Activated gamma-delta T cell treated with anti-CD3 and anti-CD28 coated beads, Interleukin-2, amount 50 U/mL, for 16 hours (primary cell): ENCODE results near the gene MYO1D.
"Not testable (repeated sequence)": the region's sequence is repeated elsewhere in the genome, so short reads cannot be mapped to it uniquely, and the experiment has no call there.

ENCODE experiments used
- DNase-seq: peaks from one replicate; pipeline ENCODE4 v3.0.0-alpha.2; 2020; ENCODE audit warnings: low read depth

Gene MYO1D

DNA sequence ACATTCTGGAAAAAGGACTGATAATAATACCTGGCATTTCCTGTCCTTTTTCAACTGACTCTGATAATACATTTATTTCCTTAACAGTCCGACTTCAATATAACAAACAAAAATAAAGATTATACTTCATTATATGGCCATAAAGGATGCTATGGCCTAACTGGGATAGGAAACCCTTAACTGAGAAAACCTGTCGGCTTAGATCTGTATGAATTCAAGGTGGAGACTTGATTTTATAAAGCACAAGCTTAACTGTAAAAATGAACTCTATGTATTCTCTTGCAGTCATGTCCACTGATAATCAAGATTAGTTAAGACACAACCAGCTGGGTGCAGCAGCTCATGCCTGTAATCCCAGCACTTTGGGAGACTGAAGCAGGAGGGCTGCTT is 102.2 kb downstream of the MYO1D start:
- no peak for DNase-seq

DNA sequence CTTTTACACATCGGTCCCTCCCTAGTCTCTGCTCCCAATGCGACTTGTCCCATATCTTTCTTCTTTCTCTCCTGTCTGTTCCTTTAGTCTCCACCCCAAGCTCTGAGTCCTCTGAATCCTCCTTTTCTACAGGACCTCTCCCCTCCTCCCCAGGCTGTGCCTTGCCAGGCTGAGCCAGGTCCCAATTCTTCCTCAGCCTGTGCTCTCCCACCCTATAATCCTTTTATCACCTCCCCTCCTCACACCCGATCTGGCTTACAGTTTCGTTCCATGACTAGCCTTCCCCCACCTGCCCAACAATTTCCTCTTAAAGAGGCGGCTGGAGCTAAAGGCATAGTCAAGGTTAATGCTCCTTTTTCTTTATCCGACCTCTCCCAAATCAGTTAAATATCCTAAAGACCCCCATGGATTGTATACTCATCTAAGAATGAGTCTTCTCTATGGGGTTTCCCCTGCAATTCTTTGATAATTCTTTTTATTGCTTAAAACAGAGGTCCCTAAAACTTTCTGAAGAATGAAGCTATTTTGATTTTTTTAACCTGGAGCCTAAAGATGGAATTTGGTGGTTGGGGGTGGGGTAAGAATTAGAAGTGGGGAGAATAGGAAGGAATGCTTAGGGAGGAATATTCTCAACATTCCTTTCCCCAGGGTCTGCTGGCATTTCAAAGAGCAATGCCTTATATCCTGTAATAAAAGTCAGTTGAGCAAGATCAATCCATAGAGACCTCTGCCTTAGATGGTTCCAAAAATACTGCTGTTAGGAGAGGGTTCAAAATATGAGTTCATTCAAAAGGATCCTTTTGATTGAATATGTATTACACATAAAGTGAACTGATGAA is 102.8 kb downstream of the MYO1D start:
- no peak for DNase-seq

- DNase-seq, result no peak
Measured at GRCh38 chr17:32772453-32773025, 104.4 kb downstream of the MYO1D start.

- DNase-seq, result no peak
Measured at GRCh38 chr17:32771396-32771795, 105.5 kb downstream of the MYO1D start.

GRCh38 chr17:32769846-32770245 is 107.1 kb downstream of the MYO1D start:
- DNase-seq, result no peak

- DNase-seq, result no peak
Measured at GRCh38 chr17:32763855-32764439, 113.0 kb downstream of the MYO1D start.

- no peak for DNase-seq
Measured at GRCh38 chr17:32759476-32759875, 117.4 kb downstream of the MYO1D start.

DNA sequence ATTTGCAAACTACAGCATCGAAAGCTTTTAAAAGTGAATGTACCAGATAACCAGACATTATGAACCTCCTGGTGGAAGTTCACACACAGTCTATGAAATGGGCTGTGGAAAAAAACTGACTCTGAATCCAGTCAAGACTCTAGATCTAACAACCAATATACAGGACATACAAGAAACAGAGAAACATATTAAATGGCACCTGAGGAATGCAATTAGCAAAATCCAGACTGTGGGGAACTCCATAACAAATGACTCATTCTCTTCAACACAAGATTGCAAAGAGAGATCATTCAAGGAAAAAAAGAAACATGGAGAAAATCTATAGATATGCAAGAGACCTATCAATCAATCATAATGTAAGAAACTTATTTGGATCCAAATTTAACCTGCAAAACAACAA is 119.0 kb downstream of the MYO1D start:
- DNase-seq, result no peak

GRCh38 chr17:32756696-32757095 is 120.2 kb downstream of the MYO1D start:
- DNase-seq, result no peak

- no peak for DNase-seq
Measured at GRCh38 chr17:32755045-32755805, 121.7 kb downstream of the MYO1D start.

DNA sequence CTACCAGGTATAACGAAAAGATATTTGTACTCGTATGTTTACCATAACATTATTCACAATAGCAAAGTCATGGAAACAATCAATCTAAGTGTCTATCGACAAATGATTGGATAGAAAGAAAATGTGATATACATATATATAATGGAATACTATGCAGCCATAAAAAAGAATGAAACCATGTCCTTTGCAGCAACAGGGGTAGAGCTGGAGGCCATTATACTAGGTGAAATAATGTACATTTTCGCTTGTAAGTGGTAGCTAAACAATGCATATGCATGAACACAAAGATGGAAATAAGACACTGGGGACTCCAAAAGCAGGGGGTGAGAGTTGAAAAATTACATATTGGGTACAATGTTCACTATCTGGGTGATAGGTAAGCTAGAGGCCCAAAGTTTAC is 124.0 kb downstream of the MYO1D start:
- no peak for DNase-seq

DNA sequence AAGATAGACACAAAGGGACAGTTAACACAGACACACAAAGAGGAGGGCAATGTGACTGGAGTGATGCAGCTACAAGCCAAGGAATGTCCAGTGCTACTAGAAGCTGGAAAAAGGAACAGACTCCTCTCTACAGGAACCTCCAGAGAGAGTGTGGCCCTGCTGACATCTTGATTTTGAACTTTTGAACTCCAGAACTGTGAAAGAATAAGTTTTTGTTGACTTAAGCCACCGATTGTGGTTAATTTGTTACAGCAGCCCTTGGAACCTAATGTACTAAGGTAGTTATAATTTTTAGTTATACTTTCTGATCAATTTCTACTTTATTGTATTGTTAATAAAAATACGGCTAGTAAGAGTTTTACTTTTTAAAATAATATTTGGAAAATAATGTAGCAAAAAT is 129.1 kb downstream of the MYO1D start:
- DNase-seq, result no peak

DNA sequence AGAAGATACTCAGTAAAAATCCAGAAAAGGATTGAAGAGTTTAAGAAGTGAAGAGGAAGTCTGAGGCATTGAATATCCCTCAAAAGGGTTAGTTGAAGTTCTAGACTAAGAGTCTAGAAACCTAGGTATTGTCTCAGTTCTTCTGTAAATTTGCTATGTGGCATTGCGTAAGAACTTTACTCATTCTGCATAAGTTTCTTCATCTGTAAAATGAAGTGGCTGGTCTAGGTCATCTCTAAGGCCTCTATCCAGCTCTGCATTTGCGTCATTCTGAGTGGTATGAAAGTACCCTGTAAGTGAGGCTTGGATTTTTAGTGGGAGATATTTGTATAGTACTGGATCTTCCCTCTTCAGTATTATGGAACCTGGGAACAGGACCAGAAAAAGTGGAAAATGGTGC is 130.2 kb downstream of the MYO1D start:
- no peak for DNase-seq

GRCh38 chr17:32746280-32746679 is 130.6 kb downstream of the MYO1D start:
- no peak for DNase-seq

GRCh38 chr17:32742681-32743538 is 134.0 kb downstream of the MYO1D start:
- DNase-seq, result no peak

- no peak for DNase-seq
Measured at GRCh38 chr17:32741381-32741780, 135.5 kb downstream of the MYO1D start.

GRCh38 chr17:32739722-32740121 is 137.2 kb downstream of the MYO1D start:
- no peak for DNase-seq

GRCh38 chr17:32739151-32739550 is 137.8 kb downstream of the MYO1D start:
- not testable (repeated sequence) for DNase-seq

DNA sequence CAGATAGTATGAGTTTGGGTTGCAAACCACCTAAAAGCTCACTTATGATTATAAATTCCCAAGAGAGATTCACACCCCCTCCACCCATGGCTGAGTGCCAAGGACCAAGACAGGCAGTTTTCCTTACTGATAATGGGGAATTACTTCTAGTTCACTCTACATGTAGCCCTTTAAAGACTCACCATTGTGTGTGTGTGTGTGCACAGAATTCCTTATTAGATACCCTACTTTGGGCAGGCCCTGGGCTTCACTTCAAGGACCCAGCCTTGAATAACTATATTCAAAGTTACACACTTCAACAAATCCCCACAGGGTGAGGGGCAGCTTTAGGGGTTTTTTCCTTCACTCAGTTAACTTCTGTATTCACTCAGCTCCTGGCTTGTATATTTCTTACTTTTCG is 143.5 kb downstream of the MYO1D start:
- DNase-seq, result no peak

DNA sequence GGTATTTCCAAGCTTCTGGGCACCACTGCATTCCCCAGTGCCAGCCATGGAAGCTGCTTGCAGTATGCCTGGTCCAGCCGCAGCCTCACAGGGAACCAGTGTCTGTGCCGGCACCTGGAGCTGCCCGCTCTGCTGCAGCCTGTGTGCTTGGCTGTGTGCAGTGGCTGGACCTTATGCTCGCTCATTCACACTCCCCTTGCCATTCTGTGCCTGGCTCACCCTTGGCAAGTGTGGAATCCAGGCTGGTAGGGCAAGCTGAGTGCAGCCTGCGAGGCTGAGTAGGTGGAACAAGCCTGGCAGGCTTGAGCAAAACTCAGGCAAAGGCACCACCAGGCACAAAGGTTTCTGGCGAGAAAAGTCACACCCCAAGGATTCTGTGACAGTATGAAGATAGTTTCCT is 144.0 kb downstream of the MYO1D start:
- DNase-seq, result no peak

GRCh38 chr17:32732296-32732642 is 144.7 kb downstream of the MYO1D start:
- DNase-seq, result no peak
